ENCODE results near the gene SRSF7.

- TF ChIP-seq CTCF (IDR thresholded peaks at IDR 0.05; ENCODE audit: extremely low read depth in 1 of 2, insufficient read depth in 1 of 2, low read depth in 1 of 2, low read length in 2 of 2) (no peak), POLR2A (IDR thresholded peaks at IDR 0.05; ENCODE audit: low read depth, low read length) (no peak), POLR2AphosphoS5 (IDR thresholded peaks at IDR 0.05; ENCODE audit: insufficient read depth, low read depth, low read length) (no peak)
Measured at GRCh38 chr2:38791744-38792143, 40.6 kb upstream of the SRSF7 start.

All from endothelial cell of umbilical vein (primary cell).